H9 (cell line): ENCODE results near the gene PDPK1. TPM values are rescaled to one million over a fixed set of nuclear protein-coding genes. Genes with fewer than 3 reads are reported as not detected.

ENCODE experiments used
- DNase-seq: peaks from one replicate; pipeline ENCODE4 v3.0.0-alpha.2; 2017
- H2AFZ ChIP-seq: one replicate; pipeline ENCODE4 v1.6.1; 2013; ENCODE audit warnings: mild to moderate bottlenecking, low read length, control low read depth, moderate library complexity
- H2AK5ac ChIP-seq: 2 replicates; pipeline ENCODE4 v1.6.1; 2013; ENCODE audit warnings: low read length, control low read depth, mixed read lengths; ENCODE audit not compliant: insufficient read length
- H2BK120ac ChIP-seq: one replicate; pipeline ENCODE4 v1.6.1; 2013; ENCODE audit warnings: low read depth, mild to moderate bottlenecking, low read length, control low read depth, inconsistent platforms; ENCODE audit not compliant: poor library complexity, severe bottlenecking
- H2BK12ac ChIP-seq: 2 replicates; pipeline ENCODE4 v1.6.1; 2013; ENCODE audit warnings: low read length, control low read depth, mixed read lengths, low read depth; ENCODE audit not compliant: insufficient read length
- H2BK15ac ChIP-seq: 2 replicates; pipeline ENCODE4 v1.6.1; 2013; ENCODE audit warnings: low read depth, low read length, control low read depth
- H2BK20ac ChIP-seq: one replicate; pipeline ENCODE4 v1.6.1; 2013; ENCODE audit warnings: low read depth, mild to moderate bottlenecking, low read length, control low read depth, inconsistent platforms; ENCODE audit not compliant: poor library complexity, severe bottlenecking
- H2BK5ac ChIP-seq: 2 replicates; pipeline ENCODE4 v1.6.1; 2013; ENCODE audit warnings: low read length, control low read depth, mixed read lengths; ENCODE audit not compliant: insufficient read length
- H3K14ac ChIP-seq: 2 replicates; pipeline ENCODE4 v1.6.1; 2013; ENCODE audit warnings: low read length, control low read depth; ENCODE audit not compliant: insufficient read depth
- H3K18ac ChIP-seq: 2 replicates; pipeline ENCODE4 v1.6.1; 2013; ENCODE audit warnings: low read depth, mild to moderate bottlenecking, mixed read lengths, low read length, control low read depth; ENCODE audit not compliant: insufficient read length
- H3K23ac ChIP-seq: 2 replicates; pipeline ENCODE4 v1.6.1; 2013; ENCODE audit warnings: low read length, control low read depth, mixed read lengths, low read depth; ENCODE audit not compliant: insufficient read length
- H3K23me2 ChIP-seq: 2 replicates; pipeline ENCODE4 v1.6.1; 2013; ENCODE audit warnings: low read depth, mild to moderate bottlenecking, mixed read lengths, low read length, control low read depth; ENCODE audit not compliant: insufficient read length, poor library complexity, severe bottlenecking
- H3K27ac ChIP-seq: 2 replicates; pipeline ENCODE4 v1.5.1; 2013; ENCODE audit warnings: low read length, control low read depth, mixed read lengths, low read depth; ENCODE audit not compliant: insufficient read length
- H3K27me3 ChIP-seq: 2 replicates; pipeline ENCODE4 v1.6.1; 2013; ENCODE audit warnings: low read length, control low read depth, inconsistent platforms; ENCODE audit not compliant: insufficient read depth
- H3K4ac ChIP-seq: 2 replicates; pipeline ENCODE4 v1.6.1; 2013; ENCODE audit warnings: low read depth, mild to moderate bottlenecking, control low read depth, inconsistent platforms, low read length, moderate library complexity
- H3K4me1 ChIP-seq: 2 replicates; pipeline ENCODE4 v1.6.1; 2013; ENCODE audit warnings: low read length, control low read depth, inconsistent platforms; ENCODE audit not compliant: insufficient read depth
- H3K4me2 ChIP-seq: 2 replicates; pipeline ENCODE4 v1.6.1; 2013; ENCODE audit warnings: low read length, control low read depth, mixed read lengths; ENCODE audit not compliant: insufficient read length, insufficient read depth
- H3K56ac ChIP-seq: 2 replicates; pipeline ENCODE4 v1.6.1; 2013; ENCODE audit warnings: low read depth, mild to moderate bottlenecking, mixed read lengths, low read length, control low read depth; ENCODE audit not compliant: insufficient read length
- H3K79me1 ChIP-seq: 2 replicates; pipeline ENCODE4 v1.6.1; 2013; ENCODE audit warnings: low read depth, mild to moderate bottlenecking, moderate library complexity, low read length, control low read depth, inconsistent platforms; ENCODE audit not compliant: insufficient read depth, poor library complexity, severe bottlenecking
- H3K79me2 ChIP-seq: 2 replicates; pipeline ENCODE4 v1.6.1; 2013; ENCODE audit warnings: low read length, control low read depth, inconsistent platforms; ENCODE audit not compliant: insufficient read depth
- H3K9ac ChIP-seq: 2 replicates; pipeline ENCODE4 v1.6.1; 2013; ENCODE audit warnings: low read length, control low read depth, mixed read lengths; ENCODE audit not compliant: insufficient read length; ENCODE audit errors: extremely low read depth
- H3K9me3 ChIP-seq: one replicate; pipeline ENCODE4 v1.6.1; 2013; ENCODE audit warnings: low read depth, low read length, inconsistent platforms; ENCODE audit not compliant: control insufficient read depth
- H3T11ph ChIP-seq: one replicate; pipeline ENCODE4 v1.6.1; 2013; ENCODE audit warnings: mild to moderate bottlenecking, low read length, control low read depth, inconsistent platforms
- H4K20me1 ChIP-seq: one replicate; pipeline ENCODE4 v1.6.1; 2013; ENCODE audit not compliant: control insufficient read depth, insufficient read length, insufficient read depth
- H4K5ac ChIP-seq: 2 replicates; pipeline ENCODE4 v1.6.1; 2013; ENCODE audit warnings: low read depth, mild to moderate bottlenecking, mixed read lengths, low read length, control low read depth; ENCODE audit not compliant: insufficient read length
- H4K8ac ChIP-seq: replicated peaks from 2 replicates; pipeline ENCODE4 v1.6.1; 2013; ENCODE audit warnings: low read length, control low read depth, mixed read lengths, low read depth; ENCODE audit not compliant: insufficient read length
- H4K91ac ChIP-seq: 2 replicates; pipeline ENCODE4 v1.6.1; 2013; ENCODE audit warnings: low read depth, mild to moderate bottlenecking, moderate library complexity, mixed read lengths, low read length, control low read depth; ENCODE audit not compliant: insufficient read length
- H3K27ac Mint-ChIP-seq, 3 experiments: 2 replicates in 2 of 3; 3 replicates in 1 of 3; pipeline ENCODE4 v1.8.0; 2020 to 2021; ENCODE audit warnings: mixed read lengths in 3 of 3, mild to moderate bottlenecking in 1 of 3, moderate library complexity in 1 of 3
- H3K27me3 Mint-ChIP-seq: 2 replicates; pipeline ENCODE4 v1.8.0; 2021; ENCODE audit warnings: low read depth, mild to moderate bottlenecking, moderate library complexity, mixed read lengths
- H3K36me3 Mint-ChIP-seq, 3 experiments: 2 replicates in 2 of 3; 3 replicates in 1 of 3; pipeline ENCODE4 v1.8.0; 2020 to 2021; ENCODE audit warnings: low read depth in 3 of 3, mixed read lengths in 3 of 3; ENCODE audit not compliant: insufficient read depth in 1 of 3
- H3K4me1 Mint-ChIP-seq, 2 experiments: 2 replicates each; pipeline ENCODE4 v1.8.0; 2020; ENCODE audit warnings: mixed read lengths in 2 of 2
- H3K4me3 Mint-ChIP-seq, 2 experiments: 2 replicates in 1 of 2; 3 replicates in 1 of 2; pipeline ENCODE4 v1.8.0; 2020 to 2021; ENCODE audit warnings: mild to moderate bottlenecking in 2 of 2, mixed read lengths in 2 of 2, moderate library complexity in 1 of 2
- H3K9me3 Mint-ChIP-seq, 2 experiments: 2 replicates in 1 of 2; 3 replicates in 1 of 2; pipeline ENCODE4 v1.8.0; 2020; ENCODE audit warnings: mild to moderate bottlenecking in 2 of 2, mixed read lengths in 2 of 2, moderate library complexity in 1 of 2
- CTCF ChIP-seq: fragments of 200-600 bp; sonication (generic); conservative IDR thresholded peaks from 3 replicates; pipeline ENCODE4 v1.8.0; 2021; ENCODE audit warnings: antibody characterized with exemption, mild to moderate bottlenecking
- WGBS: extraction: QIAGEN DNeasy Blood & Tissue Kit; methylation state at CpG from one replicate; pipeline ENCODE4 v1.1.7; 2013; ENCODE audit warnings: missing lambda C conversion rate, low lambda C conversion rate, mixed read lengths; ENCODE audit not compliant: insufficient read length; ENCODE audit errors: extremely low coverage; 5-methylcytosine and 5-hydroxymethylcytosine counted together
- total RNA-seq: library from RNA; stranded (reverse); gene quantifications from 2 replicates; pipeline ENCODE4 v1.2.1, GENCODE V29; 2021

PDPK1 gene
- total RNA-seq, 1 experiment from 2014 or later = 32.8 TPM

GRCh38 chr16:2516391-2517240 is 21.2 kb upstream of the PDPK1 start:
- H3K4me1 Mint-ChIP-seq = peaks cover 43 to 51% of the 10 kb centered on the region in 2 experiments
- Histone ChIP-seq H3K23me2 (peaks cover 20% of the 10 kb centered on the region), H4K20me1 (no peaks in the 10 kb centered on the region), H4K91ac (no peak overlapping the region), H3K4ac (no peak overlapping the region), H3K18ac (no peak overlapping the region), H2BK5ac (no peak overlapping the region), H3K79me2 (peaks cover 36% of the 10 kb centered on the region; the same call in 1 of the 2 replicates), H3K9ac (no peak overlapping the region), H2BK120ac (no peak overlapping the region), H3K27ac (no peak overlapping the region), H3K23ac (no peak overlapping the region), H3K27me3 (no peaks in the 10 kb centered on the region), H2BK12ac (no peak overlapping the region), H2AK5ac (no peak overlapping the region), H2AFZ (no peak overlapping the region), H2BK20ac (no peak overlapping the region), H3T11ph (no peak overlapping the region), H3K4me2 (no peak overlapping the region), H3K56ac (no peak overlapping the region), H2BK15ac (no peak overlapping the region), H4K8ac (no peak overlapping the region), H3K9me3 (no peaks in the 10 kb centered on the region), H3K14ac (no peak overlapping the region), H3K4me1 (peaks cover 3% of the 10 kb centered on the region; the same call in 1 of the 2 replicates), H4K5ac (no peak overlapping the region), H3K79me1 (peaks cover 7% of the 10 kb centered on the region)
- peak overlapping the region; percentile 90 to 91 for H3K4me3 Mint-ChIP-seq
- H3K27me3 Mint-ChIP-seq = peaks cover 4% of the 10 kb centered on the region
- no peak for DNase-seq
- H3K9me3 Mint-ChIP-seq = no peaks in the 10 kb centered on the region; a peak in 1 of 5 replicates
- no CpG with 5 or more reads among the region's 11 CpGs for WGBS
- peaks cover 5 to 22% (median 15%) of the 10 kb centered on the region in 3 experiments; a peak in 6 of 7 replicates for H3K36me3 Mint-ChIP-seq
- TF ChIP-seq CTCF = no peak
- H3K27ac Mint-ChIP-seq = peak overlapping the region; percentile 13 to 64 (median 21); a peak in 6 of 7 replicates
